ENCODE measurements around the gene TNIK.
"Not testable (repeated sequence)": the region's sequence is repeated elsewhere in the genome, so short reads cannot be mapped to it uniquely, and the experiment has no call there.

DNA sequence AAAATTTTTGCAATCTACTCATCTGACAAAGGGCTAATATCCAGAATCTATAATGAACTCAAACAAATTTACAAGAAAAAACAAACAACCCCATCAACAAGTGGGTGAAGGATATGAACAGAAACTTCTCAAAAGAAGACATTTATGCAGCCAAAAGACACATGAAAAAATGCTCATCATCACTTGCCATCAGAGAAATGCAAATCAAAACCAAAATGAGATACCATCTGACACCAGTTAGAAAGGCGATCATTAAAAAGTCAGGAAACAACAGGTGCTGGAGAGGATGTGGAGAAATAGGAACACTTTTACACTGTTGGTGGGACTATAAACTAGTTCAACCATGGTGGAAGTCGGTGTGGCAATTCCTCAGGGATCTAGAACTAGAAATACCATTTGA lies 36.1 kb downstream of the TNIK start:
- TF ChIP-seq POLR2AphosphoS5, POLR2A (IDR thresholded peaks at IDR 0.05): not testable (repeated sequence)
- TF ChIP-seq, protein P1, sequence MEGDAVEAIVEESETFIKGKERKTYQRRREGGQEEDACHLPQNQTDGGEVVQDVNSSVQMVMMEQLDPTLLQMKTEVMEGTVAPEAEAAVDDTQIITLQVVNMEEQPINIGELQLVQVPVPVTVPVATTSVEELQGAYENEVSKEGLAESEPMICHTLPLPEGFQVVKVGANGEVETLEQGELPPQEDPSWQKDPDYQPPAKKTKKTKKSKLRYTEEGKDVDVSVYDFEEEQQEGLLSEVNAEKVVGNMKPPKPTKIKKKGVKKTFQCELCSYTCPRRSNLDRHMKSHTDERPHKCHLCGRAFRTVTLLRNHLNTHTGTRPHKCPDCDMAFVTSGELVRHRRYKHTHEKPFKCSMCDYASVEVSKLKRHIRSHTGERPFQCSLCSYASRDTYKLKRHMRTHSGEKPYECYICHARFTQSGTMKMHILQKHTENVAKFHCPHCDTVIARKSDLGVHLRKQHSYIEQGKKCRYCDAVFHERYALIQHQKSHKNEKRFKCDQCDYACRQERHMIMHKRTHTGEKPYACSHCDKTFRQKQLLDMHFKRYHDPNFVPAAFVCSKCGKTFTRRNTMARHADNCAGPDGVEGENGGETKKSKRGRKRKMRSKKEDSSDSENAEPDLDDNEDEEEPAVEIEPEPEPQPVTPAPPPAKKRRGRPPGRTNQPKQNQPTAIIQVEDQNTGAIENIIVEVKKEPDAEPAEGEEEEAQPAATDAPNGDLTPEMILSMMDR (IDR thresholded peaks at IDR 0.05) = not testable (repeated sequence)

Measured in gastroesophageal sphincter (tissue), 3 donors.